ENCODE data around the gene GTF3C5.

The GTF3C5 gene

GRCh38 chr9:133103987-133104505 is 73.2 kb downstream of the GTF3C5 start:
- Histone ChIP-seq H3K4me1 (ENCODE audit: control extremely low read depth in 1 of 4, control insufficient read depth in 4 of 4, insufficient read depth in 4 of 4, low read length in 3 of 4) (no peaks in the 10 kb centered on the region), H3K36me3 (ENCODE audit: control insufficient read depth in 4 of 4, insufficient read depth in 4 of 4, low read length in 3 of 4) (peaks cover 7 to 94% (median 82%) of the 10 kb centered on the region in 4 experiments), H3K27ac (ENCODE audit: insufficient read depth in 1 of 2, low read depth in 1 of 2, low read length in 2 of 2, poor library complexity in 1 of 2, severe bottlenecking in 2 of 2) (no peak overlapping the region), H3K4me3 (ENCODE audit: control insufficient read depth in 1 of 7, extremely low read depth in 1 of 7, insufficient read depth in 4 of 7, low read depth in 2 of 7, low read length in 6 of 7) (no peak overlapping the region), H3K27me3 (replicated peaks in 2 of 5; ENCODE audit: control insufficient read depth in 4 of 5, insufficient read depth in 5 of 5, low read length in 4 of 5) (no peaks in the 10 kb centered on the region), H3K9me3 (ENCODE audit: control extremely low read depth in 1 of 5, control insufficient read depth in 4 of 5, insufficient read depth in 2 of 5, low read depth in 1 of 5, low read length in 4 of 5) (no peaks in the 10 kb centered on the region)
- DNase-seq = no peak
- WGBS (ENCODE audit: insufficient coverage) = 97% methylated on average over 11 of the region's 12 CpGs
- CTCF ChIA-PET = interaction anchor here (0.7 to 22.2 kb wide), 9 partner anchors 9 to 55 kb away, joined by 3 to 445 read pairs (median 8); no protein-coding TSS in a partner anchor
- POLR2A ChIA-PET = interaction anchor here (1.3 to 2.1 kb wide), 3 partner anchors 8 to 40 kb away, joined by 5 to 10 read pairs (median 6); no protein-coding TSS in a partner anchor

GRCh38 chr9:133104718-133105460 is 74.1 kb downstream of the GTF3C5 start:
- Histone ChIP-seq H3K9me3 (ENCODE audit: control extremely low read depth in 1 of 5, control insufficient read depth in 4 of 5, insufficient read depth in 2 of 5, low read depth in 1 of 5, low read length in 4 of 5) (no peaks in the 10 kb centered on the region), H3K27me3 (replicated peaks in 2 of 5; ENCODE audit: control insufficient read depth in 4 of 5, insufficient read depth in 5 of 5, low read length in 4 of 5) (no peaks in the 10 kb centered on the region), H3K4me1 (ENCODE audit: control extremely low read depth in 1 of 4, control insufficient read depth in 4 of 4, insufficient read depth in 4 of 4, low read length in 3 of 4) (no peaks in the 10 kb centered on the region), H3K4me3 (ENCODE audit: control insufficient read depth in 1 of 7, extremely low read depth in 1 of 7, insufficient read depth in 4 of 7, low read depth in 2 of 7, low read length in 6 of 7) (no peak overlapping the region), H3K36me3 (ENCODE audit: control insufficient read depth in 4 of 4, insufficient read depth in 4 of 4, low read length in 3 of 4) (peaks cover 2 to 96% (median 83%) of the 10 kb centered on the region in 4 experiments), H3K27ac (ENCODE audit: insufficient read depth in 1 of 2, low read depth in 1 of 2, low read length in 2 of 2, poor library complexity in 1 of 2, severe bottlenecking in 2 of 2) (no peak overlapping the region)
- CTCF ChIA-PET = interaction anchor here (0.9 to 22.2 kb wide), 8 partner anchors 10 to 45 kb away, joined by 3 to 445 read pairs (median 6); no protein-coding TSS in a partner anchor
- POLR2A ChIA-PET = interaction anchor here (1.8 to 2.1 kb wide), 2 partner anchors 10 to 40 kb away, joined by 6 to 10 read pairs; no protein-coding TSS in a partner anchor
- 96% methylated on average over 15 of the region's 15 CpGs for WGBS (ENCODE audit: insufficient coverage)
- no peak for DNase-seq

DNA sequence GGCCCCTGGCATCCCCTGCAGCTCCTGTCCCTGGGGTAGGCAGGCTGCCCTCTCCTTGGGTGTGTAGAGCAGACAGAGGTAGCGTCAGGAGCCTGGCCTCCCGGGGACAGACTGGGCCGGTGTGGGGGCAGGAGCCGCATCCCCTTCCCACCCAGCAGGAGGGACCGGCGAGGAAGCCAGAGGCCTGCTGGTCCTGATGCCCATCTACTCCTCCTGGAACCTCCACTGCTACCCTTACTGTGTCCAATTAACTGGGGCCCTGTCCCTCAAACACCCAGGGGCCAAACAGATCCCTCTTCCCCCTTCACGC is 74.6 kb downstream of the GTF3C5 start:
- H3K27ac ChIP-seq (ENCODE audit: insufficient read depth in 1 of 2, low read depth in 1 of 2, low read length in 2 of 2, poor library complexity in 1 of 2, severe bottlenecking in 2 of 2) = no peak overlapping the region
- H3K27me3 ChIP-seq (replicated peaks in 2 of 5; ENCODE audit: control insufficient read depth in 4 of 5, insufficient read depth in 5 of 5, low read length in 4 of 5) = no peaks in the 10 kb centered on the region
- no peak overlapping the region for H3K4me3 ChIP-seq (ENCODE audit: control insufficient read depth in 1 of 7, extremely low read depth in 1 of 7, insufficient read depth in 4 of 7, low read depth in 2 of 7, low read length in 6 of 7)
- ChIA-PET CTCF (interaction anchor here (0.9 to 22.2 kb wide), 7 partner anchors 9 to 45 kb away, joined by 3 to 445 read pairs (median 5); no protein-coding TSS in a partner anchor), POLR2A (interaction anchor here (1.0 to 2.1 kb wide), 3 partner anchors 9 to 39 kb away, joined by 4 to 10 read pairs (median 6); no protein-coding TSS in a partner anchor)
- no peaks in the 10 kb centered on the region for H3K9me3 ChIP-seq (ENCODE audit: control extremely low read depth in 1 of 5, control insufficient read depth in 4 of 5, insufficient read depth in 2 of 5, low read depth in 1 of 5, low read length in 4 of 5)
- DNase-seq = no peak
- peaks cover 2 to 96% (median 83%) of the 10 kb centered on the region in 4 experiments for H3K36me3 ChIP-seq (ENCODE audit: control insufficient read depth in 4 of 4, insufficient read depth in 4 of 4, low read length in 3 of 4)
- H3K4me1 ChIP-seq (ENCODE audit: control extremely low read depth in 1 of 4, control insufficient read depth in 4 of 4, insufficient read depth in 4 of 4, low read length in 3 of 4) = no peaks in the 10 kb centered on the region
- WGBS (ENCODE audit: insufficient coverage) = 98% methylated on average over 5 of the region's 7 CpGs

DNA sequence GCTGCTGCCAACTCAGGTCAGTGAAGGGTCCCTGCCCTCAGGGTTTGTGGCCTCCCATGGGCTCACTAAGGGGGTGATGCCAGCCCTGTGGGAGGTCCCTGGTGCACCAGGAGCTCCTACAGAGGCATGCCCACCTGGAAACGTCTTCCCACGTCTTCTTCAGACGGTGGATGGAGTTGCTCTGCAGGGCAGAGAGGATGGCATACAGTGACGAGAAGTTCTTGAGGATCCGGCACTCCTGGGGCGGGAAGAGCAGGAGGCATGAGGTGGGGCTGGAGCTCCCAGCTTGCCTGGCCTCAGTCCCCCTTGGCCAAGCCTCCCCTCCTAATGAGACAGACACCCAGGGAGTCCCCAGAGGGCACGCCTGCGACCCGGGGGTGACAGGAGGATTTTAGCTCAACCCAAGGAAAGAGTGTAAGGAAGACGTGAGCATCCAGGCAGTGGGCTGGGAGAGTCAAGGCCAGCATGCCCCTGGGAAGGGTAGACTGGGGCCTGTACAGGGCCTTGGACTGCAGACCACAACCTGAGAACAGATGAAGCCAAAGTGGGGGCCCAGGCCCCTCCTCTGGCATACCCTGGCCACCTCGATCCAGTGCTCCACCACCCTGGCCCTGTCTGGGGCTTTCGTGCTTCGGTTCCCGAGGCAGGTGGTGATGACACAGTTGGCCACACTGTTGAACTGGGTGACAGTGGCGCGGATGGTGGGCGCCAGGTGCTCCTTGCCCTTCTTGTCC is 75.9 kb downstream of the GTF3C5 start:
- POLR2A ChIA-PET = interaction anchor here (1.0 to 1.8 kb wide), 2 partner anchors 8 to 38 kb away, joined by 4 to 10 read pairs; no protein-coding TSS in a partner anchor
- CTCF ChIA-PET = interaction anchor here (1.0 to 22.2 kb wide), 10 partner anchors 7 to 66 kb away, joined by 3 to 445 read pairs (median 6); no protein-coding TSS in a partner anchor
- no peak overlapping the region for H3K27ac ChIP-seq (ENCODE audit: insufficient read depth in 1 of 2, low read depth in 1 of 2, low read length in 2 of 2, poor library complexity in 1 of 2, severe bottlenecking in 2 of 2)
- WGBS (ENCODE audit: insufficient coverage) = 100% methylated on average over 14 of the region's 17 CpGs
- H3K36me3 ChIP-seq (ENCODE audit: control insufficient read depth in 4 of 4, insufficient read depth in 4 of 4, low read length in 3 of 4) = peaks cover 0 to 96% (median 74%) of the 10 kb centered on the region in 4 experiments
- no peak overlapping the region for H3K4me3 ChIP-seq (ENCODE audit: control insufficient read depth in 1 of 7, extremely low read depth in 1 of 7, insufficient read depth in 4 of 7, low read depth in 2 of 7, low read length in 6 of 7)
- no peaks in the 10 kb centered on the region for H3K27me3 ChIP-seq (replicated peaks in 2 of 5; ENCODE audit: control insufficient read depth in 4 of 5, insufficient read depth in 5 of 5, low read length in 4 of 5)
- DNase-seq = no peak
- H3K9me3 ChIP-seq (ENCODE audit: control extremely low read depth in 1 of 5, control insufficient read depth in 4 of 5, insufficient read depth in 2 of 5, low read depth in 1 of 5, low read length in 4 of 5) = no peaks in the 10 kb centered on the region
- H3K4me1 ChIP-seq (ENCODE audit: control extremely low read depth in 1 of 4, control insufficient read depth in 4 of 4, insufficient read depth in 4 of 4, low read length in 3 of 4) = peaks cover 0 to 4% (median 3%) of the 10 kb centered on the region in 4 experiments

GRCh38 chr9:133107245-133107722 is 76.5 kb downstream of the GTF3C5 start:
- H3K9me3 ChIP-seq (ENCODE audit: control extremely low read depth in 1 of 5, control insufficient read depth in 4 of 5, insufficient read depth in 2 of 5, low read depth in 1 of 5, low read length in 4 of 5) = no peaks in the 10 kb centered on the region
- CTCF ChIA-PET = interaction anchor here (1.0 to 22.2 kb wide), 10 partner anchors 8 to 71 kb away, joined by 3 to 445 read pairs (median 6); no protein-coding TSS in a partner anchor
- no peaks in the 10 kb centered on the region for H3K27me3 ChIP-seq (replicated peaks in 2 of 5; ENCODE audit: control insufficient read depth in 4 of 5, insufficient read depth in 5 of 5, low read length in 4 of 5)
- H3K27ac ChIP-seq (ENCODE audit: insufficient read depth in 1 of 2, low read depth in 1 of 2, low read length in 2 of 2, poor library complexity in 1 of 2, severe bottlenecking in 2 of 2) = no peak overlapping the region
- POLR2A ChIA-PET = interaction anchor here (0.9 to 2.7 kb wide), 3 partner anchors 9 to 38 kb away, joined by 3 to 19 read pairs (median 3); no protein-coding TSS in a partner anchor
- no peak for DNase-seq
- peaks cover 0 to 10% (median 10%) of the 10 kb centered on the region in 4 experiments for H3K4me1 ChIP-seq (ENCODE audit: control extremely low read depth in 1 of 4, control insufficient read depth in 4 of 4, insufficient read depth in 4 of 4, low read length in 3 of 4)
- WGBS (ENCODE audit: insufficient coverage) = 90% methylated on average over 11 of the region's 13 CpGs
- no peak overlapping the region for H3K4me3 ChIP-seq (ENCODE audit: control insufficient read depth in 1 of 7, extremely low read depth in 1 of 7, insufficient read depth in 4 of 7, low read depth in 2 of 7, low read length in 6 of 7)
- H3K36me3 ChIP-seq (ENCODE audit: control insufficient read depth in 4 of 4, insufficient read depth in 4 of 4, low read length in 3 of 4) = peaks cover 0 to 90% (median 70%) of the 10 kb centered on the region in 4 experiments

All from common myeloid progenitor, CD34-positive (primary cell).